ENCODE data around the gene L3HYPDH.

L3HYPDH gene

DNA sequence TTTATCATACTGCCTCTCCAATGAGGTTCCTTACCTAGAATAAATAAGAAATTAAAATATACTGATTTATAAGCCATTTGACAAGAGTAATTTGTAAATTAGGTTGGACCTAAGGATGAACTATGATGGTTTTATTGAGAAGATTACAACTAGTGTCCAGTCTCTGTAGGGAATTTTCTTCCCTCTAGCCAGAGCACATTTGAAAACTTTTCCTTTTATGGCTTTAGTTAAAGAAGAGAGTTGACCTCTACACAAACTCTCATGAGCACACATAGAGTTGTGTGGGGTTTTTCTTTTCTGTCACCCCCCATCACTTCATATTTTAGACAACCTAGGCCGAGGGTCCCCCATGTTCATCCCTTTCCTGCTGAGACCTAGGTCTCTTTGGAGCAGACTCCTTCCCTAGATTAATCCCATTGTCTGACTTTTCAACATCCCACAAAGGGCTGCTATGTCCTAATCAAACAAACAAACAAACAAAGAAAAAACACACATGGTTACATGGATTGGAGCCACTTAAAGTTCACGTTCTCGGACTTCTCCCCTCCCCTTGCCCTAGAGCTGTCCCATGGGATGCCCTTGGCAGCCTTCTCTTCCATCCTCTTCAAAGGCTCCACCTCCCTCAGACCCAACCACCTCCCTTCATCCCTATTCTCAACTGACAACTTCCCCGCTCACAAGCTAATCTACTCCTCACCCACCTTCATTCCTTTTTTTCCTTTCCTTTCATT is 59.7 kb downstream of the L3HYPDH start:
- no peak for FAIRE-seq

Measured in TTC549 (cell line).